Middle frontal gyrus (tissue), 1 donor: Measurements from ENCODE around the gene MDGA2.

Source experiments
- DNase-seq: peaks from one replicate; pipeline ENCODE4 v3.0.0-alpha.2; 2015; ENCODE audit warnings: low spot score; ENCODE audit errors: extremely low spot score

The MDGA2 gene

GRCh38 chr14:47675466-47676314, at the start of gene MDGA2:
Gene MDGA2 (minus strand): TSS chr14:47675605.
- peak; percentile 51 for DNase-seq

DNA sequence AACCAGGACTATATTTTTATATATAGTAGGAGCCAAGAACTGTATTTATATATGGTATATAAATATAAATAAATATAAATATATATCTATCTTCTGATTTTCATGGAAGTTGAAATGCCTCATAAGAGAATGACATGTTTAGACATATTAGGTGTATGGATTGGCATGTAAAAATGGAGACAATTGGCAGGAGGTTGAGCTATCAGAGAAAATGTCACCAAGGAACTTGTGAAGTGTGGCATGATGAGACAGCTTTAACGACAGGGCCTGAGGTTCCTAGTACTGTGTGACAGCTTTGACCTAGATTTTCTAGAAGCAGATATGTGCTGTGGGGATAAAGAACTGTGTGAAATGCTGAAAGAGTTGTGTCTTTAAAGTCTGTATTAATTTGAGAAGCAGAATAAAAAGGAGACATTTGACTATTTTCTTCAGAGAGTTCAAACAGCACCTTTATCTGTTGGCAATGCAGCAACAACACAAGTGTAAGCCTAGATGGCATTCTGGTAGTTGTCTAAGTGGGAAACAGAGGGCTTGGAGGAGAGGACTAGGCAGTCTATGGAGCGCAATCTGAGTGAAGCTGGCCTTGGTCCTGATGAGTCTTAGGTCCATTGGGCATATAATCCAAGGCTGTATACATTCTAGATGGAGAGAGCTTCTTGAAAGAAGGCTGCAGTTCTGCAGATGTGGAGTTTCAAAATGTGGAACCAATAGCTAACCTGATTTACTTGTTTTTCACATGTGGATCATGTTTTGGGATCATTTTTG, 47.7 kb upstream of the MDGA2 start:
- DNase-seq, result no peak

DNA sequence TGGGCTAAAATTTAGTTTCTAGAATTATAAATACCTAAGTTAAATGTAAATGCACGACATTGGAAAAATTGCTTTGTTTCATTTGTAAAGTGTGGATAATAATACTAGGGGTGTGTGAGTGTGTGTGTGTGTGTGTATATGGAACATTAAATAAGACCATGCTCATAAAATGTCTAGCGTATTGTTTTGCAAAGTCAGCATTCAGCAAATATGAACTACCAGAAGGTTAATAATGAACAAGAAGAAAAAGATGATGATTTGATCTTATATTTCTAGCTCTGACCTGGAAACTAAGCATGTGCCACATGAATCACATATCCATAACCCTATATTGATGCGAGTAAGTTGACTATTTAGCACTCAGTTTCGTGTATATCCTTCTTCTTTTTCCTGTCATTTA, 44.9 kb upstream of the MDGA2 start:
- no peak for DNase-seq

GRCh38 chr14:47715330-47715729, 39.9 kb upstream of the MDGA2 start:
- DNase-seq, result no peak

DNA sequence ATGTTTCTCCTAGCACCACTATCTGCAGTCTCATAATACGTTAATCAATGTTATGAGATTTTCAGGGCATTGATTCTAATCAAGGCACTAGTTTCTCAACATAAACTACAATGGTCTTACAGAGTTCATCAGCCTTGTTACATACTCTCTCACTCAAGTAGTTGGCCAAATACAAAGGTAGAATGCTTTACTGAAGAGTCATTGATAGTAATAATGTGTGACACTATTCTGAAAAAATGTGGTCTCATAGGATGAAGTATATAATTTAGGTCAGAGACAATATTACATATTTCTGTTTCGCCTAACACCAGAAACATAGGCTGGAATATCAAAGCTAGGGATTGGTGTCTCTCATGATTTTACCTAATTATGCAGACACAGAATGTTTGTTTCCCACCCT, 35.2 kb upstream of the MDGA2 start:
- no peak for DNase-seq

DNA sequence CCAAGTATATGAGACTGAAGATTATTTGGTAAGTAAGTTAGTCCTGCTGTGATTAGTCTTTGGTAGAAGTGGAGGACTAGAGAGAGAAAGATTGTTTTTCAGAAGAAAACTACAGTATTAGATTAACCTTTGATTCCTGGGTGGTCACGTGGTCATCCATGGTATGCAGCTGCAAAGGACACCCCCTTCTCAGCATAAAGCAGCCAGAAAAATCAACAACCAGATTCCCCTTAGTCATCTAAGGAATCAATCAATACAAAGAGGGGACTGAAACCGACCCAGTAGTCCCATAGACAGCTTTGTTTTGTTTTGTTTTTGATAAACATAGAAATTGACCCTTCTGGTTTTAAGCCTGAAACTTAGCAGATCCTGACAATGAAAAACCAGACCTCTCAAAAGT, 30.3 kb upstream of the MDGA2 start:
- no peak for DNase-seq

- no peak for DNase-seq
Observed at GRCh38 chr14:47691829-47692228, 16.4 kb upstream of the MDGA2 start.

GRCh38 chr14:47678993-47679392, 3.6 kb upstream of the MDGA2 start:
- no peak for DNase-seq

- DNase-seq, result no peak
Observed at GRCh38 chr14:47678157-47678556, 2.8 kb upstream of the MDGA2 start.

- no peak for DNase-seq
Observed at GRCh38 chr14:47676315-47676617, 861 bp upstream of the MDGA2 start.

GRCh38 chr14:47674543-47675465, 601 bp downstream of the MDGA2 start:
- DNase-seq, result no peak

DNA sequence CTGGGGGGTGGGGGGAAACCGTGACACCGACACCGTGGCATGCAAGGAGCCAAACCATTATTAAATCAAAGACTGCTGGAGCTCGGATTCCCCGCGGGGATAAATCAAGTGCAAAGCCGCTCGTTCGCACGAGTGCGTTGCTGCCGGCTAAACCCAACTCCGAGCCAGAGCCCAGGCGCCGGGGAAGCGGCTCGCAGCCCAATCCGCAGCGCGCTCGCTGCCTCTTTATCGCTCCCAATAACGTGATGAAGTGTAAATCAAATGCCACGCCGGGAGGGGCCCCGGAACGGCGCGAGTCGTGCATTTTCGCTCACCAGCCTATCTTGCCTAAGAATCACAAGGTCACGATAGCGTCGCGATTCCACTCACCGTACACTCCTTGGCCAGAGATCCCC, 1.3 kb downstream of the MDGA2 start:
- no peak for DNase-seq

- DNase-seq, result no peak
Observed at GRCh38 chr14:47665337-47666134, 9.9 kb downstream of the MDGA2 start.

DNA sequence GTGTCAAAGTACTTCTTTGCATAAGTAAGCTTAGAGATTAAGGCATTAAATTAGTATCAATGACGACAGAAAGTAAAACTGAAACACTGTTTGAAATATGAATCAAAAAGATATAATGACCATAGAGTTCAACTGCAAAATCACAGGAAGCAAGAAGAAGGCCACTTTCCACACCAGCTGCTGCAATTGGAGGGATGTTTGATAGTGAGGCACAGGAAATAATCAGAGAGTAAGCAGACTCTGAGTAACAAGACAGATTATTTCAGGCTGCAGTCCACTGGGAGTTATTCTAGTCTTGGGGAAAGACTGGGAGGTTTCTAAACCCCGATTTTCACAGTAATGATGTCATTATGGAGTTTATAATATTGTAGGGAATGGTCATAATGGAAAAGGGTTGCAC, 12.9 kb downstream of the MDGA2 start:
- DNase-seq, result no peak

DNA sequence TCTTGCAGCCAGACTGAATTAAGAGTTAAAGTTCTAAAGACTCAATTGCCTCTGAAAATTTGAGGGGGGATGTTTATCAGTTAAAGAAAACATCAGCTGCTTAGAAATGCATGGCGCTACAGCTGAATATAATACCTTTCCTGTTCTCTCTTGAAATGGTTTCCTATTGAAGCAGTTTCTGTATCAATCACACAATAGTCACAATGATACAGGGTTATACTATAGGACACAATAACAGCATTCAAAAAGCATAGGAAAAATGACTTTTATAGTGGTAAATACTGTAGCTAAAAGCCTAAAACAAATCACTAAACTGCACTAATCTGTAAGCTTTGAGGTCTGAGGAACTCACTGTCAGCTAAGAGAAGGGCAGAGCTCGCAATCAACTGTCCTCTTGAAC, 15.2 kb downstream of the MDGA2 start:
- DNase-seq, result no peak

- DNase-seq, result no peak
Observed at GRCh38 chr14:47658041-47658440, 17.4 kb downstream of the MDGA2 start.

DNA sequence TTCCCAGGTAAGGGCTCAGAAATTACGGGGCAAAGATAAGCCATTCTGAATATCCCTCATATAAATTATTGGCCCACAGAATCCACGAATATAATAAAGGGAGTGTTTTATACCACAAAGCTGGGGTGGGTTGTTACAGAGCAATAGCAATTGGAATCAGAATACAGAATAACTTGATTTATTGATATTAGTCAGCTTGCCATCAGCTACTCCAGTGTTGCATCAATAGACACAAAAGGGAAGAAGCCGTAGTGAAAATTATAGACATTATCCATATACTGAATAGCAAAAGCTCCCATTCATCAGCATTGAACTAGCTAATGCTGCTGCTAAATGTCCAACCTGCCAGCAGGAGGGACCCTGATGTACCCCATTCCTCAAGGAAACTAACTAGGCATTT, 18.3 kb downstream of the MDGA2 start:
- no peak for DNase-seq

- no peak for DNase-seq
Observed at GRCh38 chr14:47651337-47651736, 24.1 kb downstream of the MDGA2 start.

DNA sequence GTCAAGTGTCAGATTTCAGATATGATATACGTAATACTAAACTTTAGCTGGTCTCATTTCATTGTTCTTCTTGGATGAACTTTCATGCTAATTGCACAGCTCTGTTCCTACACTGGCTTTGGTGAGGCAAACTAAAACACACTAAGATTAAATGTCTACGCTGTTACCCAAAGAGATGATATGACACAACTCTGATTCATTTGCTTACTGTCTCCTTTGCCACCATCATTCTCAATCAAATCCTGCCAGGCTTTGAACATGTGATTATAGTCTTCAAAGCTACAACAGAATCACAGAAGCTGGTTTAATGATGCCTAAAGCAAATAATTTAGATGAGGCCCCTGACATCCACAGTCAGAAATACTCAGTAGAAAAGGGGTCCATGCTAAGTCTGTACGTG, 37.7 kb downstream of the MDGA2 start:
- DNase-seq, result no peak

GRCh38 chr14:47626151-47627035, 49.0 kb downstream of the MDGA2 start:
- no peak for DNase-seq
